ENCODE data around the gene NCAN. TPM values are rescaled to one million over a fixed set of nuclear protein-coding genes. Genes with fewer than 3 reads are reported as not detected.

The NCAN gene
- total and polyA plus RNA-seq, 2 of the 13 experiments (the other 11 are each of a cell fraction or from before 2014, with no cell fraction given): not detected

DNA sequence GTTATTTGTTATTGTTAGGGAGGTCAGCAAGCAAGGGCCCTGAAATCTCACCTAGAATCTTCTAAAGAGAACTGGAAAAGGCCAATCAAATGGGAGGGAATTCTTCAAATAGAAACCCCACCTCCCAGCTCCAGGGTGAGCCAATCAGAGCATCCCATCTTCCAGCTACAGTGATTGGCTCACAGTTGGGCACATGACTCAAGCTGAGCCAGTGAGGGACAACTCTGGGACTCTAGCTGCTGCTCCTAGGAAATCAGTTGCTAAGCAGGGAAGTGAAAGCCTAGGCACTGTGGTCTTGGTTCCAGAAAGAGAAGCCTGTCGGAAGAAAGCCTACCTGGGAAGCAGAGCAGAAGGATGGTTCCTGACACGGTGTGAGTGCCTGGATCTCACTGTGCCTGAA lies 48.0 kb downstream of the NCAN start (continued):
- no peak for TF ChIP-seq CBX5 (CRISPR knock-in tag; IDR thresholded peaks at IDR 0.05; ENCODE audit: borderline replicate concordance)

DNA sequence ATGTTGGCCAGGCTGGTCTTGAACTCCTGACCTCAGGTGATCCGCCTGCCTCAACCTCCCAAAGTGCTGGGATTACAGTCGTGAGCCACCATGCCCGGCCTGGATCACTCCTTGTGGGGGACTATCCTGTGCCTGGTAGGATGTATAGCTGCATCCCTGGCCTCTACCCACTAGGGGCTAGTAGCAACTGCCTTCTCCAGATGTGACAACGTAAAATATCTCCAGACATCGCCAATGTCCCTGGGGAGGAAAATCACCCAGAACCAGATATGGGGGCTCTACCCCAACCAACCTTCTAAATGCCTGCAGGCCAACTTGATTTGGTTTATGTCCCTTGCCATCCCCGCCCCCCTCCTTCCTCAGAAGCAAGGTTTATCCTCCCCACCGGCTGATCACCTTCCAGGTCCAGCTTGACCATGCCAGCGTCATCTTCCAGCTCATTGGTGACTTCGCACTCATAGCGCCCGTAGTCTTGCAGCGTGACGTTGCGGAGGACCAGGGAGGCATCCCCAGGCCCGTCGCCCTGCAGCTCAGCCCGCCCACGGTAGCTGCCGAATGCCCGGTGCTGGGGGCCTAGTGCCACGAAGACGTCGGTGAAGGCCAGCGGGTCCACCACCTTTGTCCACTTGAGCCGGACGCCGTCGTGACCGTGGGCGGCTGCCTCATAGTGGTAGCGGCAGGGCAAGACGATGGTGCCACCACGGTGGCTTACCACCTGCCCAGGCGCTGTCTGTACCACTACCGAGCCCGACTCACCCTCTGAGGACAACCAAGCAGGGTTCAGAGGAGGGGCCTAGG lies 48.9 kb downstream of the NCAN start:
- TF ChIP-seq, protein P1, sequence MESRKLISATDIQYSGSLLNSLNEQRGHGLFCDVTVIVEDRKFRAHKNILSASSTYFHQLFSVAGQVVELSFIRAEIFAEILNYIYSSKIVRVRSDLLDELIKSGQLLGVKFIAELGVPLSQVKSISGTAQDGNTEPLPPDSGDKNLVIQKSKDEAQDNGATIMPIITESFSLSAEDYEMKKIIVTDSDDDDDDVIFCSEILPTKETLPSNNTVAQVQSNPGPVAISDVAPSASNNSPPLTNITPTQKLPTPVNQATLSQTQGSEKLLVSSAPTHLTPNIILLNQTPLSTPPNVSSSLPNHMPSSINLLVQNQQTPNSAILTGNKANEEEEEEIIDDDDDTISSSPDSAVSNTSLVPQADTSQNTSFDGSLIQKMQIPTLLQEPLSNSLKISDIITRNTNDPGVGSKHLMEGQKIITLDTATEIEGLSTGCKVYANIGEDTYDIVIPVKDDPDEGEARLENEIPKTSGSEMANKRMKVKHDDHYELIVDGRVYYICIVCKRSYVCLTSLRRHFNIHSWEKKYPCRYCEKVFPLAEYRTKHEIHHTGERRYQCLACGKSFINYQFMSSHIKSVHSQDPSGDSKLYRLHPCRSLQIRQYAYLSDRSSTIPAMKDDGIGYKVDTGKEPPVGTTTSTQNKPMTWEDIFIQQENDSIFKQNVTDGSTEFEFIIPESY (CRISPR knock-in tag; IDR thresholded peaks at IDR 0.05): peak; percentile 81
- TF ChIP-seq ZNF432 (CRISPR knock-in tag; IDR thresholded peaks at IDR 0.05; ENCODE audit: borderline replicate concordance): no peak
- CTCF ChIA-PET (ENCODE audit: low intra/inter-chr PET ratio, low total read pairs): no interaction called here
- DNase-seq (ENCODE audit: low spot score): no peak
- Histone ChIP-seq H3K4me3 (replicated peaks in 1 of 3; ENCODE audit: insufficient read depth in 1 of 3, low read depth in 2 of 3, low read length in 3 of 3) (no peak overlapping the region), H4K20me1 (ENCODE audit: insufficient read depth, low read length) (no peaks in the 10 kb centered on the region), H3K9ac (ENCODE audit: insufficient read depth, low read depth, low read length) (no peak overlapping the region), H3K9me3 (ENCODE audit: low read length) (no peaks in the 10 kb centered on the region), H3K27me3 (ENCODE audit: control insufficient read depth in 1 of 2, insufficient read depth in 2 of 2, low read length in 2 of 2) (peaks cover 0 to 15% of the 10 kb centered on the region in 2 experiments; a peak in 4 of 5 replicates), H3K79me2 (ENCODE audit: insufficient read depth, low read length) (no peaks in the 10 kb centered on the region), H3K4me1 (ENCODE audit: insufficient read depth, low read length) (peaks cover 15% of the 10 kb centered on the region), H3K27ac (ENCODE audit: extremely low read length, insufficient read depth, low read length) (no peak overlapping the region), H3K4me2 (ENCODE audit: low read depth, low read length) (no peak overlapping the region), H2AFZ (ENCODE audit: low read length) (no peak overlapping the region), H3K36me3 (replicated peaks in 1 of 2; ENCODE audit: control insufficient read depth in 1 of 2, insufficient read depth in 2 of 2, low read length in 2 of 2) (no peaks in the 10 kb centered on the region)
- POLR2A ChIA-PET: no interaction called here
- WGBS (ENCODE audit: low lambda C conversion rate): 87% methylated on average over 33 of the region's 36 CpGs
- no TSS peak for BruUV-seq (replicated peaks)
- in situ Hi-C loops (cut with HindIII; ENCODE audit: extremely low pct_ligation_motif_present, low pct_unique_long_range_greater_than_20kb) (no loop called here), intact Hi-C loops (cut with micrococcal nuclease; ENCODE audit: unreplicated experiment) (no loop called here)
- no peak for ATAC-seq
- FAIRE-seq: no peak

Data from HepG2 (cell line).